NOMO-1 treated with DMSO at 0.1 percent for 48 hours (cell line): ENCODE measurements around the gene TRAF6.

Source experiments
- DNase-seq: peaks from one replicate; lab custom pipeline; 2025; ENCODE audit not compliant: unreplicated experiment; lab: John Stamatoyannopoulos, UW

TRAF6 gene

GRCh38 chr11:36459046-36459445 lies 51.0 kb downstream of the TRAF6 start:
- DNase-seq: no peak

- no peak for DNase-seq
Observed at GRCh38 chr11:36458129-36458915, 51.8 kb downstream of the TRAF6 start.

- no peak for DNase-seq
Observed at GRCh38 chr11:36456156-36456555, 53.9 kb downstream of the TRAF6 start.

- DNase-seq: no peak
Observed at GRCh38 chr11:36455658-36456111, 54.4 kb downstream of the TRAF6 start.

- no peak for DNase-seq
Observed at GRCh38 chr11:36454941-36455631, 55.0 kb downstream of the TRAF6 start.

GRCh38 chr11:36454551-36454940 lies 55.5 kb downstream of the TRAF6 start:
- DNase-seq: no peak

- peak; percentile 77 for DNase-seq
Observed at GRCh38 chr11:36453678-36454077, 56.4 kb downstream of the TRAF6 start.

- no peak for DNase-seq
Observed at GRCh38 chr11:36452961-36453360, 57.1 kb downstream of the TRAF6 start.

GRCh38 chr11:36452236-36452940 lies 57.7 kb downstream of the TRAF6 start:
- peak; percentile 23 for DNase-seq

GRCh38 chr11:36451681-36452080 lies 58.4 kb downstream of the TRAF6 start:
- DNase-seq: no peak

GRCh38 chr11:36451045-36451444 lies 59.0 kb downstream of the TRAF6 start:
- DNase-seq: no peak

GRCh38 chr11:36450110-36450572 lies 59.9 kb downstream of the TRAF6 start:
- peak; percentile 2 for DNase-seq

GRCh38 chr11:36449561-36450096 lies 60.4 kb downstream of the TRAF6 start:
- no peak for DNase-seq

GRCh38 chr11:36447947-36448346 lies 62.1 kb downstream of the TRAF6 start:
- DNase-seq: no peak

GRCh38 chr11:36447514-36447913 lies 62.6 kb downstream of the TRAF6 start:
- no peak for DNase-seq

- DNase-seq: no peak
Observed at GRCh38 chr11:36446135-36446534, 63.9 kb downstream of the TRAF6 start.

GRCh38 chr11:36443661-36444060 lies 66.4 kb downstream of the TRAF6 start:
- no peak for DNase-seq

GRCh38 chr11:36441610-36442208 lies 68.4 kb downstream of the TRAF6 start:
- no peak for DNase-seq

GRCh38 chr11:36438126-36438525 lies 71.9 kb downstream of the TRAF6 start:
- no peak for DNase-seq

- DNase-seq: no peak
Observed at GRCh38 chr11:36437413-36437812, 72.7 kb downstream of the TRAF6 start.
